ENCODE data around the gene RPL37.

Gene RPL37

GRCh38 chr5:40797273-40798011 lies 37.6 kb downstream of the RPL37 start (continued):
- TF ChIP-seq ZNF132 (tag by site-specific recombination; IDR thresholded peaks at IDR 0.05; ENCODE audit: borderline replicate concordance) (no peak), REST (tag by site-specific recombination; IDR thresholded peaks at IDR 0.05) (peak; percentile 14; the same call in 1 of the 2 replicates), ZFP3 (tag by site-specific recombination; IDR thresholded peaks at IDR 0.05; ENCODE audit: low read depth) (no peak), SCRT2 (tag by site-specific recombination; IDR thresholded peaks at IDR 0.05) (no peak), ZEB2 (tag by site-specific recombination; IDR thresholded peaks at IDR 0.05) (0 out of 2 replicates have a peak, but pooled peaks have one; percentile 75), SP3 (tag by site-specific recombination; IDR thresholded peaks at IDR 0.05) (no peak), OSR2 (tag by site-specific recombination; IDR thresholded peaks at IDR 0.05) (peak; percentile 20; the same call in 1 of the 2 replicates), ZNF501 (tag by site-specific recombination; IDR thresholded peaks at IDR 0.05) (no peak), PRDM1 (tag by site-specific recombination; IDR thresholded peaks at IDR 0.05) (no peak), HOXC10 (CRISPR knock-in tag; IDR thresholded peaks at IDR 0.05) (no peak), IKZF3 (tag by site-specific recombination; IDR thresholded peaks at IDR 0.05) (peak; percentile 82; the same call in 1 of the 2 replicates), KLF7 (tag by site-specific recombination; IDR thresholded peaks at IDR 0.05; ENCODE audit: borderline replicate concordance) (no peak), ZIC2 (tag by site-specific recombination; IDR thresholded peaks at IDR 0.05) (peak; percentile 94; the same call in 1 of the 2 replicates), GLIS2 (tag by site-specific recombination; IDR thresholded peaks at IDR 0.05) (peak; percentile 87), ZNF558 (tag by site-specific recombination; IDR thresholded peaks at IDR 0.05) (peak; percentile 48; the same call in 1 of the 2 replicates), ZNF404 (tag by site-specific recombination; IDR thresholded peaks at IDR 0.05) (no peak), ZNF473 (tag by site-specific recombination; IDR thresholded peaks at IDR 0.05) (no peak), ZNF121 (tag by site-specific recombination; IDR thresholded peaks at IDR 0.05) (peak; percentile 59), GLIS1 (tag by site-specific recombination; IDR thresholded peaks at IDR 0.05) (peak; percentile 82), ZNF707 (tag by site-specific recombination; IDR thresholded peaks at IDR 0.05) (no peak), GFI1B (tag by site-specific recombination; IDR thresholded peaks at IDR 0.05) (0 out of 2 replicates have a peak, but pooled peaks have one; percentile 3), CTCF (tag by site-specific recombination; IDR thresholded peaks at IDR 0.05) (no peak), ZFP37 (tag by site-specific recombination; IDR thresholded peaks at IDR 0.05) (no peak), ZFHX2 (tag by site-specific recombination; conservative IDR thresholded peaks at IDR 0.05) (peak; percentile 43; the same call in 1 of the 2 replicates), ZNF174 (tag by site-specific recombination; IDR thresholded peaks at IDR 0.05) (no peak), ZBTB48 (tag by site-specific recombination; IDR thresholded peaks at IDR 0.05) (peak; percentile 99), ZNF76 (tag by site-specific recombination; IDR thresholded peaks at IDR 0.05; ENCODE audit: borderline replicate concordance, low read depth) (peak; percentile 78; the same call in 1 of the 2 replicates), PATZ1 (tag by site-specific recombination; IDR thresholded peaks at IDR 0.05) (peak; percentile 93)
- TF ChIP-seq, protein P1, sequence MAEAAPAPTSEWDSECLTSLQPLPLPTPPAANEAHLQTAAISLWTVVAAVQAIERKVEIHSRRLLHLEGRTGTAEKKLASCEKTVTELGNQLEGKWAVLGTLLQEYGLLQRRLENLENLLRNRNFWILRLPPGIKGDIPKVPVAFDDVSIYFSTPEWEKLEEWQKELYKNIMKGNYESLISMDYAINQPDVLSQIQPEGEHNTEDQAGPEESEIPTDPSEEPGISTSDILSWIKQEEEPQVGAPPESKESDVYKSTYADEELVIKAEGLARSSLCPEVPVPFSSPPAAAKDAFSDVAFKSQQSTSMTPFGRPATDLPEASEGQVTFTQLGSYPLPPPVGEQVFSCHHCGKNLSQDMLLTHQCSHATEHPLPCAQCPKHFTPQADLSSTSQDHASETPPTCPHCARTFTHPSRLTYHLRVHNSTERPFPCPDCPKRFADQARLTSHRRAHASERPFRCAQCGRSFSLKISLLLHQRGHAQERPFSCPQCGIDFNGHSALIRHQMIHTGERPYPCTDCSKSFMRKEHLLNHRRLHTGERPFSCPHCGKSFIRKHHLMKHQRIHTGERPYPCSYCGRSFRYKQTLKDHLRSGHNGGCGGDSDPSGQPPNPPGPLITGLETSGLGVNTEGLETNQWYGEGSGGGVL (tag by site-specific recombination; IDR thresholded peaks at IDR 0.05): peak; percentile 64
- TF ChIP-seq, protein P2, sequence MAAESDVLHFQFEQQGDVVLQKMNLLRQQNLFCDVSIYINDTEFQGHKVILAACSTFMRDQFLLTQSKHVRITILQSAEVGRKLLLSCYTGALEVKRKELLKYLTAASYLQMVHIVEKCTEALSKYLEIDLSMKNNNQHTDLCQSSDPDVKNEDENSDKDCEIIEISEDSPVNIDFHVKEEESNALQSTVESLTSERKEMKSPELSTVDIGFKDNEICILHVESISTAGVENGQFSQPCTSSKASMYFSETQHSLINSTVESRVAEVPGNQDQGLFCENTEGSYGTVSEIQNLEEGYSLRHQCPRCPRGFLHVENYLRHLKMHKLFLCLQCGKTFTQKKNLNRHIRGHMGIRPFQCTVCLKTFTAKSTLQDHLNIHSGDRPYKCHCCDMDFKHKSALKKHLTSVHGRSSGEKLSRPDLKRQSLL (tag by site-specific recombination; IDR thresholded peaks at IDR 0.05): no peak; the same call in 1 of the 2 replicates

All from HEK293 (cell line).